ENCODE results near the gene CSAD. TPM values are rescaled to one million over a fixed set of nuclear protein-coding genes. Genes with fewer than 3 reads are reported as not detected.

Gene CSAD
- total and polyA plus RNA-seq, 2 of the 13 experiments (the other 11 are each of a cell fraction or from before 2014, with no cell fraction given), result 7.2 to 23.5 TPM

DNA sequence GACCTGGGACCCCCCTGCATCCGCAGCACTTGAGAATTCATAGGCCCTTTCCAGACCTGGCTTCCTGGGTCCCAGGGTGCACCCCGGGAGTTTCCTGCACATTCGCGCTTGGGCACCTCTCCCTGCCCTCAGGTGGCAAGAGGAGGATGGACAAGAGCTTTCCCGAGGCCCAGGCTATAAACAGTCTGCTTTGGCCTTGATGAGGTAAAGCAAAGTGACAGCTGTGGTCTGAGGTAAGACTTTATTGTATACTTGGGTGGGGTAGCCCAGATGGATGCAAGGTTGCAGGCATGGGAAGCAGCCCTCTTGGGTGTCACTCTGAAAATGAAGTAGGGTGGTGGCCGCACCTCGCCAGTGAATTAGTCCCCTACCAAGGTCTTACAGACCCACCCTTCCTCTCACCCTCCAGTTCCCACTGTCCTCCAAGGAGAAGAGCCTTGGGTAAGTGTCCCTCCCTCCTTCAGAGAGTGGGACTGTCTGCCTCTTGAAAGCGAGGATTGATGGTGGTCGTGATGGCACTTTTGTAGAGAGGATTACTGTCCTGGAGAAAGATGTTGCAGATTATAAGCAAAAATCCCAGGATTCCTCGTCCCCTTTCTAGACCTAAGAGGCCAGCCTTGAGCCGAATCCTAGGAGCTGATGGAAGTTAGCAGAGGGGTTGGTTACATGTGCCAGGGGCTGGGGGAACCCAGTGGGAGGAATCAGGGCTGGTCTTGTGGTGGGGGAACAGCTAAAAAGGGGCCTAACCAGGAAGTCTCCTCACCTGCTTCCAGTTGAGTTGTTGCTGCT is 10.6 kb upstream of the CSAD start:
- WGBS (ENCODE audit: low lambda C conversion rate), result 95% methylated on average over 9 of the region's 11 CpGs
- no peak overlapping the region for H3K27ac ChIP-seq (ENCODE audit: extremely low read length, insufficient read depth, low read length)
- no TSS peak for BruUV-seq (replicated peaks)
- H3K27me3 ChIP-seq (ENCODE audit: control insufficient read depth in 1 of 2, insufficient read depth in 2 of 2, low read length in 2 of 2), result no peaks in the 10 kb centered on the region
- ChIA-PET CTCF (ENCODE audit: low intra/inter-chr PET ratio, low total read pairs) (interaction anchor here (2.0 kb wide), 1 partner anchor 31 kb away, joined by 23 read pairs; no protein-coding TSS in a partner anchor), POLR2A (interaction anchor here (1.3 to 2.6 kb wide), 3 partner anchors 31 to 125 kb away, joined by 3 to 10 read pairs (median 4); no protein-coding TSS in a partner anchor)
- in situ Hi-C loops (cut with HindIII; ENCODE audit: extremely low pct_ligation_motif_present, low pct_unique_long_range_greater_than_20kb) (loop anchor here (5.0 kb wide), 2 partner anchors 34 to 129 kb away; no protein-coding TSS in a partner anchor), intact Hi-C loops (cut with micrococcal nuclease; ENCODE audit: unreplicated experiment) (loop anchor here (2.0 kb wide), 1 partner anchor 16 kb away; no protein-coding TSS in a partner anchor)
- H3K9me3 ChIP-seq (ENCODE audit: low read length), result no peaks in the 10 kb centered on the region
- no peak overlapping the region for H3K9ac ChIP-seq (ENCODE audit: insufficient read depth, low read depth, low read length)
- no peak overlapping the region for H2AFZ ChIP-seq (ENCODE audit: low read length)
- H3K4me3 ChIP-seq (replicated peaks in 1 of 3; ENCODE audit: insufficient read depth in 1 of 3, low read depth in 2 of 3, low read length in 3 of 3), result no peak overlapping the region
- FAIRE-seq (no peak), DNase-seq (ENCODE audit: low spot score) (no peak), ATAC-seq (no peak)
- no peak overlapping the region for H3K4me2 ChIP-seq (ENCODE audit: low read depth, low read length)
- peaks cover 3% of the 10 kb centered on the region; the same call in 1 of the 2 replicates for H4K20me1 ChIP-seq (ENCODE audit: insufficient read depth, low read length)
- peaks cover 26% of the 10 kb centered on the region for H3K4me1 ChIP-seq (ENCODE audit: insufficient read depth, low read length)
- peaks cover 15 to 27% of the 10 kb centered on the region in 2 experiments for H3K36me3 ChIP-seq (replicated peaks in 1 of 2; ENCODE audit: control insufficient read depth in 1 of 2, insufficient read depth in 2 of 2, low read length in 2 of 2)
- TF ChIP-seq ARID2 (CRISPR knock-in tag; IDR thresholded peaks at IDR 0.05; ENCODE audit: borderline replicate concordance) (0 out of 2 replicates have a peak, but pooled peaks have one; percentile 35), ZNF33B (CRISPR knock-in tag; IDR thresholded peaks at IDR 0.05) (no peak), POLR2G (IDR thresholded peaks at IDR 0.05; ENCODE audit: low read depth, low read length) (peak; percentile 22; the same call in 1 of the 2 replicates), POLR2A (IDR thresholded peaks at IDR 0.05; ENCODE audit: insufficient read depth in 1 of 2, low read depth in 2 of 2, low read length in 2 of 2) (0 out of 4 replicates have a peak, but pooled peaks of 1 of the 2 experiments have one; percentile 6)
- H3K79me2 ChIP-seq (ENCODE audit: insufficient read depth, low read length), result no peaks in the 10 kb centered on the region

GRCh38 chr12:53190108-53190729 is 9.5 kb upstream of the CSAD start:
- 70% methylated on average over 14 of the region's 14 CpGs for WGBS (ENCODE audit: low lambda C conversion rate)
- ATAC-seq, result peak; percentile 88
- H3K9ac ChIP-seq (ENCODE audit: insufficient read depth, low read depth, low read length), result no peak overlapping the region
- H3K27ac ChIP-seq (ENCODE audit: extremely low read length, insufficient read depth, low read length), result no peak overlapping the region
- intact Hi-C loops (cut with micrococcal nuclease; ENCODE audit: unreplicated experiment), result loop anchor here (1.0 to 2.0 kb wide), 3 partner anchors 10 to 31 kb away; partner anchors contain the start of genes CSAD and ZNF740
- in situ Hi-C loops (cut with HindIII; ENCODE audit: extremely low pct_ligation_motif_present, low pct_unique_long_range_greater_than_20kb), result loop anchor here (5.0 kb wide), 2 partner anchors 33 to 128 kb away; no protein-coding TSS in a partner anchor
- H3K36me3 ChIP-seq (replicated peaks in 1 of 2; ENCODE audit: control insufficient read depth in 1 of 2, insufficient read depth in 2 of 2, low read length in 2 of 2), result peaks cover 20 to 38% of the 10 kb centered on the region in 2 experiments
- DNase-seq (ENCODE audit: low spot score), result peak; percentile 49
- H3K4me3 ChIP-seq (replicated peaks in 1 of 3; ENCODE audit: insufficient read depth in 1 of 3, low read depth in 2 of 3, low read length in 3 of 3), result no peak overlapping the region
- no TSS peak for BruUV-seq (replicated peaks)
- POLR2A ChIA-PET, result interaction anchor here (1.3 to 2.6 kb wide), 4 partner anchors 10 to 124 kb away, joined by 3 to 10 read pairs (median 4); no protein-coding TSS in a partner anchor
- H3K9me3 ChIP-seq (ENCODE audit: low read length), result no peaks in the 10 kb centered on the region
- no peak overlapping the region for H3K4me2 ChIP-seq (ENCODE audit: low read depth, low read length)
- CTCF ChIA-PET (ENCODE audit: low intra/inter-chr PET ratio, low total read pairs), result interaction anchor here (1.4 to 2.0 kb wide), 3 partner anchors 15 to 124 kb away, joined by 4 to 23 read pairs (median 6); no protein-coding TSS in a partner anchor
- peaks cover 3% of the 10 kb centered on the region; the same call in 1 of the 2 replicates for H4K20me1 ChIP-seq (ENCODE audit: insufficient read depth, low read length)
- no peaks in the 10 kb centered on the region for H3K79me2 ChIP-seq (ENCODE audit: insufficient read depth, low read length)
- no peaks in the 10 kb centered on the region for H3K27me3 ChIP-seq (ENCODE audit: control insufficient read depth in 1 of 2, insufficient read depth in 2 of 2, low read length in 2 of 2)
- no peak for FAIRE-seq
- peaks cover 20% of the 10 kb centered on the region for H3K4me1 ChIP-seq (ENCODE audit: insufficient read depth, low read length)
- H2AFZ ChIP-seq (ENCODE audit: low read length), result no peak overlapping the region
- no peak for TF ChIP-seq HIVEP1 (CRISPR knock-in tag; IDR thresholded peaks at IDR 0.05)
- no peak for TF ChIP-seq SYNCRIP (IDR thresholded peaks at IDR 0.05; ENCODE audit: insufficient read depth, low read depth, low read length)
- TF ChIP-seq, protein P1, sequence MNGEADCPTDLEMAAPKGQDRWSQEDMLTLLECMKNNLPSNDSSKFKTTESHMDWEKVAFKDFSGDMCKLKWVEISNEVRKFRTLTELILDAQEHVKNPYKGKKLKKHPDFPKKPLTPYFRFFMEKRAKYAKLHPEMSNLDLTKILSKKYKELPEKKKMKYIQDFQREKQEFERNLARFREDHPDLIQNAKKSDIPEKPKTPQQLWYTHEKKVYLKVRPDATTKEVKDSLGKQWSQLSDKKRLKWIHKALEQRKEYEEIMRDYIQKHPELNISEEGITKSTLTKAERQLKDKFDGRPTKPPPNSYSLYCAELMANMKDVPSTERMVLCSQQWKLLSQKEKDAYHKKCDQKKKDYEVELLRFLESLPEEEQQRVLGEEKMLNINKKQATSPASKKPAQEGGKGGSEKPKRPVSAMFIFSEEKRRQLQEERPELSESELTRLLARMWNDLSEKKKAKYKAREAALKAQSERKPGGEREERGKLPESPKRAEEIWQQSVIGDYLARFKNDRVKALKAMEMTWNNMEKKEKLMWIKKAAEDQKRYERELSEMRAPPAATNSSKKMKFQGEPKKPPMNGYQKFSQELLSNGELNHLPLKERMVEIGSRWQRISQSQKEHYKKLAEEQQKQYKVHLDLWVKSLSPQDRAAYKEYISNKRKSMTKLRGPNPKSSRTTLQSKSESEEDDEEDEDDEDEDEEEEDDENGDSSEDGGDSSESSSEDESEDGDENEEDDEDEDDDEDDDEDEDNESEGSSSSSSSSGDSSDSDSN (CRISPR knock-in tag; IDR thresholded peaks at IDR 0.05), result no peak
- no peak for TF ChIP-seq KAT7 (CRISPR knock-in tag; IDR thresholded peaks at IDR 0.05; ENCODE audit: borderline replicate concordance)
- no peak for TF ChIP-seq ZBTB10 (CRISPR knock-in tag; IDR thresholded peaks at IDR 0.05; ENCODE audit: borderline replicate concordance)
- TF ChIP-seq PLRG1 (conservative IDR thresholded peaks at IDR 0.05), result no peak

Data from HepG2 (cell line).